PC-9 (cell line): ENCODE measurements around the gene NR2C2. TPM values are rescaled to one million over a fixed set of nuclear protein-coding genes. Genes with fewer than 3 reads are reported as not detected.

Experiments
- BruUV-seq: library from RNA; stranded (reverse); fragments of 400-500 nt; replicated peaks from 2 replicates; lab custom pipeline; 2021; lab: Mats Ljungman, UMichigan
- CTCF ChIA-PET: fragments of 300-600 bp; sonication (Branson Sonifier 250); formaldehyde crosslinking; loops from one replicate; lab custom pipeline; 2022; ENCODE audit warnings: antibody characterized with exemption; lab: Charles Lee
- POLR2A ChIA-PET: fragments of 300-600 bp; sonication (Branson Sonifier 250); formaldehyde crosslinking; loops from one replicate; lab custom pipeline; 2022; ENCODE audit warnings: antibody characterized with exemption; ENCODE audit not compliant: unreplicated experiment; lab: Charles Lee
- DNase-seq, 2 experiments: peaks; one replicate each; pipeline versions ENCODE4 v3.0.0 to v3.0.0-alpha.2; 2015 to 2022; ENCODE audit warnings: mixed read lengths in 1 of 2
- H2AFZ ChIP-seq: fragments of 200-600 bp; sonication (generic); 2 replicates; pipeline ENCODE4 v1.8.1; 2017; ENCODE audit warnings: antibody characterized with exemption
- H3F3A ChIP-seq: fragments of 200-600 bp; sonication (generic); 2 replicates; pipeline ENCODE4 v1.8.1; 2017; ENCODE audit warnings: antibody characterized with exemption, mild to moderate bottlenecking, low read depth; ENCODE audit not compliant: insufficient read depth
- H3K27ac ChIP-seq: fragments of 200-600 bp; sonication (generic); 2 replicates; pipeline ENCODE4 v1.6.1; 2016; ENCODE audit warnings: mixed run types
- H3K27me3 ChIP-seq: fragments of 200-600 bp; sonication (generic); 2 replicates; pipeline ENCODE4 v1.6.1; 2016; ENCODE audit warnings: low read depth, mixed run types; ENCODE audit not compliant: insufficient read depth
- H3K36me3 ChIP-seq: fragments of 200-600 bp; sonication (generic); 2 replicates; pipeline ENCODE4 v1.6.1; 2016; ENCODE audit warnings: low read depth, mixed run types
- H3K4me1 ChIP-seq: fragments of 200-600 bp; sonication (generic); replicated peaks from 2 replicates; pipeline ENCODE4 v1.6.1; 2016; ENCODE audit warnings: mixed run types; ENCODE audit not compliant: insufficient read depth
- H3K4me2 ChIP-seq: fragments of 200-600 bp; sonication (generic); 2 replicates; pipeline ENCODE4 v1.6.1; 2017; ENCODE audit warnings: mixed run types
- H3K4me3 ChIP-seq: fragments of 200-600 bp; sonication (generic); 2 replicates; pipeline ENCODE4 v1.6.1; 2016; ENCODE audit warnings: mixed run types
- H3K79me2 ChIP-seq: fragments of 200-600 bp; sonication (generic); 2 replicates; pipeline ENCODE4 v1.6.1; 2017; ENCODE audit warnings: low read depth, mixed run types
- H3K9me2 ChIP-seq: fragments of 200-600 bp; sonication (generic); 2 replicates; pipeline ENCODE4 v1.8.1; 2017; ENCODE audit warnings: mild to moderate bottlenecking; ENCODE audit not compliant: insufficient read depth
- H3K9me3 ChIP-seq: fragments of 200-600 bp; sonication (generic); 2 replicates; pipeline ENCODE4 v1.8.1; 2016; ENCODE audit warnings: low read depth; ENCODE audit not compliant: insufficient read depth
- H4K20me1 ChIP-seq: fragments of 200-600 bp; sonication (generic); 2 replicates; pipeline ENCODE4 v1.8.1; 2017; ENCODE audit not compliant: insufficient read depth
- CTCF ChIP-seq: fragments of 200-600 bp; sonication (generic); conservative IDR thresholded peaks from 2 replicates; pipeline ENCODE4 v1.6.1; 2017; ENCODE audit warnings: mixed run types, antibody characterized with exemption, mild to moderate bottlenecking, moderate library complexity
- EZH2 ChIP-seq: fragments of 200-600 bp; sonication (generic); IDR thresholded peaks from 2 replicates; pipeline ENCODE4 v1.8.0; 2017; ENCODE audit warnings: antibody characterized with exemption, low read depth
- intact Hi-C: fragments of 100-400 bp; cut with micrococcal nuclease; formaldehyde crosslinking; loops from one replicate; pipeline ENCODE4 v1.10.0; 2022; ENCODE audit not compliant: unreplicated experiment
- total RNA-seq: library from RNA; stranded (reverse); gene quantifications from 2 replicates; pipeline ENCODE4 v1.2.3, GENCODE V29; 2021

Gene NR2C2
- total RNA-seq, 1 experiment from 2014 or later, result 44.1 TPM

GRCh38 chr3:15029625-15030024 is 82.2 kb downstream of the NR2C2 start:
- no peak for DNase-seq
- Histone ChIP-seq H3K36me3 (0 out of 2 replicates have a peak, but pooled peaks cover 12% of the 10 kb centered on the region), H3K4me3 (no peak overlapping the region), H3K4me1 (no peaks in the 10 kb centered on the region), H4K20me1 (no peaks in the 10 kb centered on the region), H3K4me2 (no peak overlapping the region), H3K79me2 (no peaks in the 10 kb centered on the region), H3K9me3 (no peaks in the 10 kb centered on the region), H3K9me2 (no peaks in the 10 kb centered on the region), H3F3A (no peaks in the 10 kb centered on the region), H3K27me3 (no peaks in the 10 kb centered on the region), H2AFZ (no peak overlapping the region), H3K27ac (no peak overlapping the region)
- intact Hi-C loops, result no loop called here
- ChIA-PET CTCF (no interaction called here), POLR2A (interaction anchor here (0.7 kb wide), 1 partner anchor 39 kb away, joined by 3 read pairs; no protein-coding TSS in a partner anchor)
- BruUV-seq, result no TSS peak
- TF ChIP-seq CTCF (no peak), EZH2 (no peak)

GRCh38 chr3:15032650-15033049 is 85.3 kb downstream of the NR2C2 start:
- H4K20me1 ChIP-seq, result no peaks in the 10 kb centered on the region
- CTCF ChIA-PET, result no interaction called here
- no peak overlapping the region for H3K27ac ChIP-seq
- H3K4me2 ChIP-seq, result no peak overlapping the region
- no peaks in the 10 kb centered on the region for H3K9me3 ChIP-seq
- 0 out of 2 replicates have a peak, but pooled peaks cover 7% of the 10 kb centered on the region for H3K36me3 ChIP-seq
- intact Hi-C loops, result no loop called here
- BruUV-seq, result no TSS peak
- H3K4me1 ChIP-seq, result no peaks in the 10 kb centered on the region
- no peaks in the 10 kb centered on the region for H3K9me2 ChIP-seq
- no peak overlapping the region for H2AFZ ChIP-seq
- no peaks in the 10 kb centered on the region for H3K79me2 ChIP-seq
- no peak overlapping the region for H3K4me3 ChIP-seq
- no peaks in the 10 kb centered on the region; the same call in 1 of the 2 replicates for H3F3A ChIP-seq
- POLR2A ChIA-PET, result no interaction called here
- TF ChIP-seq CTCF, result no peak
- TF ChIP-seq EZH2, result no peak
- H3K27me3 ChIP-seq, result no peaks in the 10 kb centered on the region
- DNase-seq, result no peak

GRCh38 chr3:15033103-15033502 is 85.7 kb downstream of the NR2C2 start:
- intact Hi-C loops, result no loop called here
- ChIA-PET POLR2A (no interaction called here), CTCF (no interaction called here)
- H3K27ac ChIP-seq, result no peak overlapping the region
- H3F3A ChIP-seq, result no peaks in the 10 kb centered on the region; the same call in 1 of the 2 replicates
- 0 out of 2 replicates have a peak, but pooled peaks cover 11% of the 10 kb centered on the region for H3K36me3 ChIP-seq
- no peak for TF ChIP-seq EZH2
- no peak for TF ChIP-seq CTCF
- BruUV-seq, result no TSS peak
- H3K4me2 ChIP-seq, result no peak overlapping the region
- DNase-seq, result no peak
- H4K20me1 ChIP-seq, result no peaks in the 10 kb centered on the region
- no peaks in the 10 kb centered on the region for H3K9me3 ChIP-seq
- H3K9me2 ChIP-seq, result no peaks in the 10 kb centered on the region
- no peak overlapping the region for H2AFZ ChIP-seq
- no peak overlapping the region for H3K4me3 ChIP-seq
- H3K27me3 ChIP-seq, result no peaks in the 10 kb centered on the region
- no peaks in the 10 kb centered on the region for H3K79me2 ChIP-seq
- H3K4me1 ChIP-seq, result no peaks in the 10 kb centered on the region
